Stimulated activated CD4-positive, alpha-beta T cell treated with anti-CD3 and anti-CD28 coated beads, Interleukin-15, amount 100 ng/mL, for 48 hours (primary cell): Measurements from ENCODE around the gene KIRREL3.

Source experiments
- DNase-seq, 2 donors: peaks; one replicate each; pipeline ENCODE4 v3.0.0-alpha.2; 2020; ENCODE audit warnings: low read depth in 2 of 2

The KIRREL3 gene

DNA sequence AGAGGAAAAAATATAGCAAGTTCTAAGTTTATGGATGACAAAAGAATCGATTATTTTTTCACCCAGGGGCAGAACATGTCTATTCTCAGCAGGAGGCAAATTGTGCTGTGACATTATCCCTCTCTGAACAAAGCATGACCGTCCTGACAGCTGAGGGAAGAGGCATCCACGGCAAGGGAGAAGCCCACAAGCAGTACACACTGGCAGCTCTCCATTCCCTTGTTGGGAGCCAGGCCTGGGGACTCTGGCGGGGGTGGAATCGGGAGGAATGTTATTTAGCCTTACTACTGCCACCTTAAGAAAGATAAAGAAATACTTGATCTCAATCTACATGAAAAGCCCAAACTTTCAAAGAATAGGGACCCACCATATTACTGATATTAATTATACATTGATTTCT is 3.4 kb downstream of the KIRREL3 start:
- no peak for DNase-seq

DNA sequence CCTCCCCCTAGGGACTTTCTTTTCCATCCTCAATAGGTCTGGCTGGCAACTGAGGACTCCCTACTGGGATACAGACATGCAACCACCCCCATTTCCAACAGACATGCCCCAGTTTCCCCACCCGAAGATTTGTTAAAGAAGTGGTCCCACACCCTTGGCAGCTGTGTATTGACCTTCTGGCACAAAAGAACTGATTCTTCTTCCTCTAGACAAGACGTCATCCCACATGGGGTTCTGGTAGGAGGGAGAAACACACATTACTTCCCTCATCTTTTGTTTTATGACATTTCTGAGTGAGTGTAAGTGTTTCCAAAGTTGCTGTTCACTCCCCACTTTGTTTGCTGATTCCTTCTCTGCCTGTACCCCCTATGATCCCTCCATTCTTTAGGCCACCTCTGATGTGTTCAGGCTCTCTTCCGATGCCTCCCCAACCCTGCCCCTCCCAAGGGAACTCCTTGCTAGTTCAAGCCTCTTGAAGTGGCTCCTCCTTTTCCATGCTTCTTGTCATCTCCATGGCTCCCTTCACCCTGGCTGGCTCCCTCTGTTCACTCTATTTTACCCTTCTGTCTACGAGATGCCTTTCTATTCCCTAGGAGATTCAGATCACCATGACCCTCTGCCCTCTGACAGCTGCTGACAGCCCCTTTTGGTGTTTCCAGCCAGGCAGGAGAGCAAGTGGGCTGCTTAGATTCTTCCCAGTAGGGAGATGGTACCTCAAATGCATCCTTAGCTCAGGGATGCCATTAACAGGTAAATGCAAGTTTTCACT is 4.3 kb downstream of the KIRREL3 start:
- no peak for DNase-seq

DNA sequence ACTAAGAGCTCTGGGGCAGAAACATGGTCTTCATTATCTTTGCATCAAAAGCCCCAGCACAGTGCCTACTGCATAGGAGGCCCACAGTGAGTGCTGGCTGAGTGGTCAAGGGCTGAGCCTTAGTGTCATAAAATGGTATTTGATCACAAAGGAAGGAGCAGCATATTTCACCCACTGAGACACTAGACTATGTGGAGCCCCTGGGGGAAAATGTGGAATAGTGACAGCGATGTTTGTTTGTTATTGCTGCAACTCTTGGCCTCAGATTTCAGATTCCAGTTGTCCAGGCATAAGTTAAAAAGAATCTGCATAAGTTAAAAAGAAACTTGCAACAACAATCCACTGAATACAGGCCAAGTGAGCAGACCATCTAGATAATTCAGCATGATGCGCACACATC is 7.0 kb downstream of the KIRREL3 start:
- DNase-seq, result no peak

DNA sequence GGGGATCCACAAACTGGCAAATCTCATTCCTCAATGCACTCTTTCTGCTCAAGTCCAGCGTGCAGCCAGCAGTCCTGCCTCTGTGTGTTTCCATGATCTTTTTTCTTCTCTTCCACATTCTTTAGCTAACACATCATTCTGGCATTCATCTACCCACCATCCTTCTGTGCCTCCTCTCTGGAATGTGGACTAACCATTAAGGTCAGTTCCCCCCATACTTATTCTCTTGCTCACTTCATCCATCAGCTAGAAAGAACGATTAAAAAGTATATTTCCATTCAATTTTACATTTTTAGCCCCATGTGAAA is 7.8 kb downstream of the KIRREL3 start:
- DNase-seq, result no peak

DNA sequence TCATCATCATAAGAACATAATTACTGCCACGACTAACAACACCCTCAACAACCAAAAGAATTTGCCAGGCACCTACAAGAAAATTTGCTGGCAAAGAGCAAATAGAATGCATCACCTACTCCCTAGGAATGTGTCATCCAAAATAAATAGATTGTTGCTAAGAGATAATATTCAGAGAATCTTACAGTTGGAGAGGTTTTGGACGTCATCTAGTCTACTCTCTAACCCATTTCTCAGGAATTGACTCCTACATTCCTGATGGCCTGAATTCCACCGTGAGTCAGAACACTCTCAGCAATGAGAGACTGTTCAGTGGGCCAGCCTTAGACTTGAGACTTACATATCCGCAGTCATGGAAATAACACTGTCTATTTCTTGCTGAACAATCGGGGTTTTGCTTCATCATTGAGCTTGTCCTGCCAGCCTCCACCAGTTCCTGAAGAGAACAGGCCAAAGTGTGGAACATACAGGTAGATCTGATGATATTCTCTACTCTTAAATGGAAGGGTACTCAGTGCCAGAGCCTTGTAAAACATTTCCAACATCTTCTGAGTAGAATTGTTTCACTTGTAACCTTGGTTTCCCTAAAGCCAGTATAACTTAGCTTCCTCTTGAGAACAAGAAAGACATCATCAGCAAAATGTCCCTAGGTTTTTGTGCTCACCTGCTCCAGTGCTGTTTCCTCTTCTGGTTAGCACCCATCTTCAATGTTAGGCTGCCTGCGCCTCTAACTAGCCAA is 8.3 kb downstream of the KIRREL3 start:
- no peak for DNase-seq

DNA sequence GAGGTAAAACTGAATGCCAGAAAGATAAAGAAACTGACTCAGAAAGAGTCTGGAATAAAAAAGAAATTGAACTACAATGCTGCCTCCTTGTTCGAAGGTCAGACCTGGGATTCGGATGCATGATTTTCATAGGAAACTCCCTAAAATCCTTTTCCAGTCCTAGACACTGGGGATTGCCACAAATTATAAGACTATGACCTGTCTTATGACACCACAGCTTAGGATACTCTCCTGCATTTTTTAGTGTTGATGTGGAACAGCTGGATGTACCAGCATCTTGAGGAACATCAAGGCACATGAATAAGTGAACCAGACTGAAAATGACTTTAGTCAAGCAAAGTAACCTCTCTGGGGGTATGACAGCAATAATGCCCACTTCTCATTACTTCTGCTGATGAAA is 9.0 kb downstream of the KIRREL3 start:
- DNase-seq, result no peak

GRCh38 chr11:126990716-126991480 is 9.7 kb downstream of the KIRREL3 start:
- no peak for DNase-seq

GRCh38 chr11:126989942-126990715 is 10.4 kb downstream of the KIRREL3 start:
- DNase-seq, result peak; percentile 28 to 44

GRCh38 chr11:126988655-126989054 is 11.9 kb downstream of the KIRREL3 start:
- DNase-seq, result no peak

- DNase-seq, result no peak
These were observed 18.9 kb downstream of the KIRREL3 start for GRCh38 chr11:126981635-126982034.

GRCh38 chr11:126978911-126979310 is 21.7 kb downstream of the KIRREL3 start:
- no peak for DNase-seq

DNA sequence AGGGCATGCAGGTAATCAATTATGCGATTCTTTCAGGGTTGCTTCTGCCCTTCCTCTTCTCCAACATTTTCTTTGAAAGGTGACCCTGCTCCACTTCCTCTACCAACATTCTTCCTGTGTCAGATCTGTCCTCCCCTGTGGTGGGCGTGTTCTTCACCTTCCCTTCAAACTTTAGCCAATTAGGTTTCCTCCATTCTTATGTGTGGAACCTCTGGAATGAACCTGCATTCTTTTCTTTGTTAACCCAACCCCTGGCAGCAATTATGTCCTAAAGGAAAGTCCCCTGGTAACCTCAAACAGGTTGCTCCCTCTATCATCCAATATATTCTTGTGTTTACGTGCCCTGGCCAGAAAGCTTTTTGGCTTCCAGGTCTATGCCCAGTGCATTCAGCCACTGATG is 22.4 kb downstream of the KIRREL3 start:
- no peak for DNase-seq

DNA sequence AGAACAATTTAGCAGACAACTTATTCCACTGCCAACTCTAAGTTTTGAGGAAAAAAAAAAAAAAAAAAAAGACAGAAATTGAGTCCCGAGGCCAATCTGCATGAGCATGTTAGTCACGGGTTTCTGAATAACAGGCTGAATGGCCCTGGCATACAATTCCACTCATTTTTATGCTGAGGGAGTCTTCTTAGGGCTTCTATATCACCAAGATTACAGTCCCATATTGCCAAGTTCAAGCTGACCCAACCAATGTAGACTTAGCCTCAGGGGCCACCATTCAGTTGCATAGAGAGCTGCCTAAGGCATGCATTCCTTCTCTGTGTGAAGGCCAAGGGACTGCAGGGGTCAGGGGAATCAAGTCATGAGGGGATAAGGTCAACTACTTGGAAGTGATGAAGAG is 27.5 kb downstream of the KIRREL3 start:
- no peak for DNase-seq

GRCh38 chr11:126971305-126971704 is 29.3 kb downstream of the KIRREL3 start:
- no peak for DNase-seq

DNA sequence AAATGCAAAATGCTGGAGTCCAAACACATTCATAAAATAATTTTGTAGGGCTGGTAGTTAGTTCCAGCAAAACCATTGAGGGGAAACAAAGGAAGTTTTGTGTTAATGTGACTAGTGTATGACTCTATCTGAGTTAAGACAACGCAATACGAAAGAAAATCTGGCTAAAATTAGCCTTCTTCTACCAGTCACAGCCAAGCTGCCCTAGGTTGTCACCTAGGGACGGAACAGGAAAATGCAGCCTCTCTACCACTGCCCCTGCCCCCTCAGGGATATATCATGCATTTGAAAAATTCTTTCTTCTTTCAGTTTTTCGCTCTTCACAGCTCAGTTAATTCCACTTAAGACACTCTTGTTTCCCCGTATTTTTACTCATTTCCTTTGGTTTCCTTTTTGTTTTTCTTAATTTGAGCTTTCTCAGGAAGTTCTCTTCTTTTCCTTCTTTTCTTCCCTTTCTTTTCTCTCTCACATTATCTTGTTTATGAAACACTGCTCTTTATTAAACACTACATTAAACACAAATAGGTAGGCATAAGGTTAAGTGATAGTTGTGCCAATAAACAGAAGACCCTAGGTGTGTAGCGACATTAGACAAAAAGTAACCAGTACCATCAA is 30.6 kb downstream of the KIRREL3 start:
- DNase-seq, result no peak

DNA sequence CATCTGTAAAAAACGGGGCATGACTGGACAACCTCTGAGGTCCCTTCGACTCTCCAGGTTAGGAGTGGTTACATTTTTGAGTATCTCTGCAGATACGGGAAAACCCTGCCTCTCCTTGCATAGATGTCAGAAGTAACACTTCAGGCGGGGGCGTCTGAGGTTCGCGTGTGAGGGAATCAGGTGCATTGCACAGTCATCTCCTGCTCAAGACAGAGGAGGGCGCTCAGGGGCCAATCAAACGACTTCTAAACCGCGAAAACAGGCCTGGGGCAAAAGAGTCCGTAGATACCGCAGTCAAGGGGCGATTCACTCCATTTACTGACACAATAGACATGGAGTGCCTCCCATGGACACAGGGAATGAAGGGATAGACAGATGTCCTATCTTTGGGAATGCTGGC is 31.7 kb downstream of the KIRREL3 start:
- no peak for DNase-seq

- DNase-seq, result no peak
These were observed 35.2 kb downstream of the KIRREL3 start for GRCh38 chr11:126965331-126965730.

GRCh38 chr11:126963603-126964363 is 36.8 kb downstream of the KIRREL3 start:
- no peak for DNase-seq

DNA sequence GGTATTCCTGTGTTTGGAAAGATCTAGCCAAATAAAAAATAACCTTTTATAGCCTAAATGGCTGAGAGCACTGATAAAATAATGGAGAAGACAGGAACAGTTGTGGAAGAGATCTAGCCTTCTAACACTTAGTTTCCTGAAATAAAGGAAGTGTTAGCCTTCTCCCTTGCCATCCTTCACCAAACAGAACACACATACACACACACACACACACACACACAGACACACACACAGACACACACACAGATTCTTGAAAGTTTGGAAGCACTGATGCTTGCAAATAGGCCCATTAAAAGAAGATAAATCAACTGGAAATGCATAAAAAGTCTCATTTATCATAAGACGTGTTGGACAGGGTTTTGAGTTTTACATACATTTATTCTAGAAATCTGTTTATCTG is 37.5 kb downstream of the KIRREL3 start:
- no peak for DNase-seq

GRCh38 chr11:126959700-126960099 is 40.9 kb downstream of the KIRREL3 start:
- no peak for DNase-seq

DNA sequence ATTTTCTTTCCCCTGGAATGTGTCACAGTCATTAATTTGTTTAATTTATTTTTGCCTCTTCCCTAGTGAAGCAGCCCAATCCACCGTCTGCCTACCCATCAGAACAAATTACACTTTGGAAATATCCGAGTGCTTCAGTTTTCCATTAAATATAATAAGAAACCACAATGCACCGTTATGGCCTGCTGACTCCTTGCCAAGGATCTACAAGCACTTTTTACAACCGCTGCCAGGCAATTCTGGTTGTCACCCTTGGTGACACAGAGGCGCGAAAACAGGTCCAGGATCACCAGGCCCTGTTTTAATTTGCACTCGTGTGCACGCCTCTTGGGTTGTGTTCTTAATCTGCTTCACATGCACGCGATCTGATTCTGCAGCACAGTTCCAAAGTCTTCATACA is 43.9 kb downstream of the KIRREL3 start:
- no peak for DNase-seq
